GM21529 (cell line): ENCODE data around the gene LAMA1.

Experiments
- ATAC-seq: cut with Tn5 transposase; IDR thresholded peaks from one replicate; pipeline ENCODE4 v1.9.1; 2021; ENCODE audit not compliant: unreplicated experiment

LAMA1 gene

DNA sequence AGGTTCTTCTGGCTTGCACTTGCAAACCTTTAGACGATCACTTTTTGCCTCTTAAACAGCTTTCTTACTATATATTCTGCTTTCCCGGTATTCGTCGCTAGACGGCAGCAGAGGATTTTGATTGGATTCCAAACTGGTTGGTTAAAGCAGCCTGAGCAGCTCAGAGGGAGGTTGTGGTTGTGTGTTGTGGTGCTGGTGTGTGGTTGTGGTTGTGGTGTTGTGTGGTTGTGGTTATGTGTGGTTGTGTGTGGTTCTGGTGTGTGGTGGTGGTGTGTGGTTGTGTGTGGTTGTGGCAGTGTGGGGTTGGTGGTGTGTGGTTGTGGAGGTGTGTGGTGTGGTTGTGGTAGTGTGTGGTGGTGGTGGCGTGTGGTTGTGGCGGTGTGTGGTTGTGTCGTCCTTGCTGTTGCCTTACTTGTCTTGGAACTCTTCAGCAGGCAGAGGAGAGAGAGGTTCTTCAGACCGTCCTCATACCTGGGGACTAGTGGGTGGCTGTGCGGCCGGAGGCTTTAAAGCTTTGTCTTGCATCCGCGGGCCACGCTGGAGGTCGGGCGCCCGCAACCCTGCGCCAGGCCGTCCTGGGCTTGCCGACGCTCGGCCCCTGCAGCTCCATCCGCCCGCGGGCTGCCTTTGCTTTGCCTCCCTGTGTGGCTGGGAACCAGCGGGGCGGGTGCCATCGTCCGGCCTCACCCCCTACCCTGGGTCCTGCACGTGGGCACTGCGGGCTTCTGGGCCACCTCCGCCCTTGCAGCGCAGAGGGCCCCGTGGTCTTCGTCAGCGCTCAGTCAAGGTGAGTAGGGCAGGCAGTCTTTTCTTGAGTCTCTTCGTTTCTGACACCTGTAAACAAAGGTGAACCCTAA, 197.3 kb downstream of the LAMA1 start:
- ATAC-seq = no peak

DNA sequence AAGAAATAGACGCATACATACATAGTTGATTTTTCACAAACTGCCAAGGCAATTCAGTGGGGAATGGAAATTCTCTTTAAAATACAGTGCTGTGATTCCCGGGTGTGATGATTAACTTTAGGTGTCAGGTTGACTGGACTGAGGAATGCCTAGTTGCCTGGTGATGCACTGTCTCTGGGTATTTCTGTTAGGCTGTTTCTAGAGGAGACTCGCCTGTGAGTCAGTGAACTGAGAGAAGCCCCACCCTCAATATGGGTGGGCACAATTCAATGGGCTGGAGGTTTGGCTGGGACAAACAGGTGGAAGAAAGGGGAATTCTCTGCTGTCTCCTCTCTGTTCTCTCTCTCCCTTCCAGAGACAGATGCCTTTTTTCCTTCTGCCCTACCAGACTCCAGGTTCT, 200.5 kb downstream of the LAMA1 start:
- ATAC-seq = no peak

DNA sequence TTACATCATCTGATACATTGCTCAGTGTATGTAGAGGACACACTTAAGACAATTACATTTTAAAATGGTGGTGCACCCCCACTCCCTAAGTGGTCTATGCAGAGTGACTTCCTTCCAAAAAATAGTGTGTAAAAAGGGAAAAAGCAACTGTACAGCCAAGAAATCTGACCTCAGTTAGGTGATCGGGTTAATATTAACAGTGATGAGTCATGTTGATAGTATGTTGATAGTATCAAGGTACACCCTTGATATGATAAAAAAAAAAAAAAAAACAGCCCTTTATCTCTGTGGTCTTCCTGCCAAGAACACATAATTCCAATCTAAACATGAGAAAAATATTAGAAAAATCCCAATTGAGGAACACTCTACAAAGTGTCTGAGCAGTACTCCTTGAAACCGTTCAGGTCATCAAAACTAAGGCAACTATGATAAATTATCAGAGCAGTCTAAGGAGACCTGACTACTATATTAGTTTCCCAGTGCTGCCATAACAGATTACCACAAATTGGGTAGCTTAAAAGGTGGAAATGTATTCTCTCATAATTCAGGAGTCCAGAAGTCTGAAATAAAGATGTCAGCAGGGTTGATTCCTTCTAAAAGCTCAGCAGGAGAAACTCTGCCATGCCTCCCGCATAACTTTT, 216.2 kb downstream of the LAMA1 start:
- ATAC-seq = no peak

DNA sequence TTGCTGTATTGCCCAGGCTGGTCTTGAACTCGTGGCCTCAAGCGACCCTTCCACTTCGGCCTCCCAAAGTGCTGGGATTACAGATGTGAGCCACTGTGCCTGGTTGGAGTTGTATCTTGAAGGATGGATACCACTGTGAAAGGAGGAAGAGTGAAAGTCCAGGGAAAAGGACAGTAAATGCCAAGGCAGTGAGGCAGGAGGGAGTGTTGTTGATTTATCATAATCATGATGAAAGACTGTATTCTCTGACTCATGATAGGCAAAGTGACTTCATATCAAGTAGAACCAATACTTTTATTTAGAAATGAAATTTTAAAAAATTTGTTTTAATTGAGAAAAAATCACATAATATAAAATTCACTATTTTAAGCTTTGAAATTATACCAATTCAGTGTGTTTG, 225.8 kb downstream of the LAMA1 start:
- no peak for ATAC-seq
